Measurements from ENCODE around the gene PAQR4.
"Not testable (repeated sequence)": the region's sequence is repeated elsewhere in the genome, so short reads cannot be mapped to it uniquely, and the experiment has no call there.

PAQR4 gene

DNA sequence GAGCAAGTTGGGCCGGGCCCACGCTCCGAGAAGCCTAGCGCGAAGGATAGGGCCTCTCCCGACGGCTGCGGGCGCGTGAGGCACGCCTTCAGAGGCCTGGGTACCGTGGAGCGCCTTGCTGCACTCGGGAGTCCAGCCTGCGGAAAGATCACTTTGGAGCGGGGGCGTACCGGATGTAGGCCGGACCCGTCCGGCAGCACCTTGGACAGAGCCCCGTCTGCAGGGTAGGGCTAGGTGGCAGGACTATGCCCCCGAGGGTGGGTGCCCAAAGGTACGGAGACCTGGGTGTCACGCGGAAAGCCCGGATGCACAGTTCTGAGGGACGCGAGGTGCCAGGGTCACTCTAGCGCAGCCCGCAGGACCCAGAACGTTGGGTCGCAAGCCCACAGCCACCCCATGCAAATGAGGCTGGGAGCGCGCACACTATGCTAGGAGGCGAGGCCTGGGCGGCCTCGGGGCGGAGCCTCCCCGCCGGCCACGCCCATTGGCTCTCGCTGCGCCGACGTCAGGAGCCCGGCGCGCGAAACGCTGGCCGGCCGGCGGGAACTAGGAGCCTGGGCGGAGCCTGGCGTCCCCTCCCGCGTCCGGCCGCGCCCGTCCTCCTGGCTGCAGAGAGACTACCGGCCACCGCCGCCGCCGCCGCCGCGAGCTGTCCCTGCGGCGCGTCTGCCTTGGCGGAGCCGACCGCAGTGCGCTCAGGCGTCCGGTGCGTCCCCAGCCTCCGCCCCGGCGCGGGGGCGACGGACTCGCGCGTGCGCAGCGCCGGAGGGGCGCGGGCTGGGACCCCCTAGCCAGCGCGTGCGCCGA, at the start of gene PAQR4:
Gene PAQR4 (plus strand): TSS at position 611 of the 807 bp plus-strand sequence. CDS start 327 bp downstream, outside the sequence.
- DNase-seq (ENCODE audit: low read depth in 3 of 3) = peak; percentile 58 to 64 (median 58)

DNA sequence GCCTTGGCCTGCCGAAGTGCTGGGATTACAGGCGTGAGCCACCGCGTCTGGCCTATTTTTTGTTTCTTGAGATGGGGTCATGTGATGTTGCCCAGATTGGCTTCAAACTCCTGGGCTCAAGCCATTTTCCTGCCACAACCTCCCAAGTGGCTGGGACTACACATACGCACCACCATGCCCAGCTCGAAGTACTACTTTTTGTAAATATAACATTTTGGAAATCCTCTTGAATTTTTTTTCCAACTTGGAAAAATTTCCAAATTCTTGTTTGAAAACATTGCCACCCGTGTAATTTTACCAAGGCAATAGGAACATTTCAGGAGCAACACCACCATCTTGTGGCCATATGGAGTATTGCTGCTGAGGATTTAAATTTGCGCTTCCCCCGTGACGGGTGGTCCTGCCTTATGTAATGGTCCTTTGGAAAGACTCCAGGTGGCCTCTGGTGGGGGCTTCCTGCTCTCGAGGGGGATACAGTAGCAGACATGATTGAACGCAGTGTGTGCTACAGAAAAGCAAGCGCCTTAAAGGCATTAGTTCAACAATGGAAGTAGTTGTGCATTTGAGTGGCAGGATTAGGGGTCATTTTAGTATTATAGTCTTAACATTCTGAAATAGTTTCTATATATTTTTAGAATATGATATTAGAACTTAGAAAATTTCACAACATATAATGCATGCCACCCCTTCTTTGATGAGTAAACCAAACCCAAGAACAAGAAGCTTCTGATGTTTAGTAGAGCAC, 49.5 kb upstream of the PAQR4 start:
- DNase-seq (ENCODE audit: low read depth in 3 of 3) = peak in 2 of 3 experiments; percentile 18 to 44

DNA sequence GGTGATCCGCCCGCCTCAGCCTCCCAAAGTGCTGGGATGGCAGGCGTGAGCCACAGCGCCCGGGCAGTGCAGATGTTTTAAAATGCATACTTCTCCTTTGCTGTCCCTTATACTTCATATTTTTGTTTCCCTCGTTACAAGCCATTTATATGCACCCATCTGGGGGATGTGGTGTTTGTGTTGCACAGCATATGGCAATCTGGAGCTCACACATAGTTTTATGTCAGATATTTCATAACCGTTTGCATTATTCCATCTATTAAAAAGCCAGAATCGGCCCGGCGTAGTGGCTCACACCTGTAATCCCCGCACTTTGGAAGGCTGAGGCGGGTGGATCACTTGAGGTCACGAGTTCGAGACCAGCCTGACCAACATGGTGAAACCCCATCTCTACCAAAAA, 45.7 kb upstream of the PAQR4 start:
- DNase-seq (ENCODE audit: low read depth in 3 of 3) = no peak

- DNase-seq (ENCODE audit: low read depth in 3 of 3) = no peak
These were observed 44.0 kb upstream of the PAQR4 start for GRCh38 chr16:2924901-2925755.

DNA sequence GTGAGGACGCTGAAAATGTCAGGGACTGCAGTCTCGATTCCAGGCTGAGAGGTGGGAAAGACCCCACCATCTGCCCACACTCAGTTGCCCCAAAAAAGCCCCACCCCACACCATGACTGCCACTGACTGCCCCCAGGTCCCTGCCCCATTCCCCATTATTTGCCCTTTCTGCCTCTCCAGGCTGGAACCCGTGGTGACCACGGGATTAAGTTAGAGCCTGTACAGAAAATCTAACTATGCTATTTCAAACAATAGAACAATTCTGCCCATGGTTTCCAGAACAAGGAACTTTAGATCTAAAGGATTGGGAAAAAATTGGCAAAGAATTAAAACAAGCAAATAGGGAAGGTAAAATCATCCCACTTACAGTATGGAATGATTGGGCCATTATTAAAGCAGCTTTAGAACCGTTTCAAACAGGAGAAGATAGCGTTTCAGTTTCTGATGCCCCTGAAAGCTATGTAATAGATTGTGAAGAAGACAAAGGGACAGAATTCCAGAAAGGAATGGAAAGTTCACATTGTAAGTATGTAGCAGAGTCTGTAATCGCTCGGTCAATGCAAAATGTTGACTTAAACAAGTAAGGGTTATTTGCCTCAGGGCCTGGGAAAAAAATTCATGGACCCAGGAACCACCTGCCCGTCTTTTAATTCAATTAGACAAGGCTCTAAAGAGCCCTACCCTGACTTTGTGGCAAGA, 43.0 kb upstream of the PAQR4 start:
- DNase-seq (ENCODE audit: low read depth in 3 of 3) = no peak

DNA sequence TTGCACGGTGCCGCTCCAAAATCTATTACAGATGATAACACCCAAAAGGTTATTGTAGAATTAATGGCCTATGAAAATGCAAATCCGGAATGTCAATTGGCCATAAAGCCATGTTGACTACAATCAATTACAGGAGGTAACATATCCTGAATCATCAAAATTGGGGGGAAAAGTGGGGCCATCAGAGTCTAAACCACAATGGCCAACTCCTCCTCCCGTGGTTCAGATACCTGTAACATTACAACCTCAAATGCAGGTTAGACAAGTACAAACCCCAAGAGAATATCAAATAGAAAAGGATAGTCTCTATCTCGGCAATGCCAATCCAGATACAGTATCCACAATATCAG, 42.5 kb upstream of the PAQR4 start:
- no peak for DNase-seq (ENCODE audit: low read depth in 3 of 3)

- DNase-seq (ENCODE audit: low read depth in 3 of 3) = peak; percentile 61 to 78 (median 76)
These were observed 42.0 kb upstream of the PAQR4 start for GRCh38 chr16:2927010-2927646.

- not testable (repeated sequence) for DNase-seq (ENCODE audit: low read depth in 3 of 3)
These were observed 41.0 kb upstream of the PAQR4 start for GRCh38 chr16:2928151-2928550.

DNA sequence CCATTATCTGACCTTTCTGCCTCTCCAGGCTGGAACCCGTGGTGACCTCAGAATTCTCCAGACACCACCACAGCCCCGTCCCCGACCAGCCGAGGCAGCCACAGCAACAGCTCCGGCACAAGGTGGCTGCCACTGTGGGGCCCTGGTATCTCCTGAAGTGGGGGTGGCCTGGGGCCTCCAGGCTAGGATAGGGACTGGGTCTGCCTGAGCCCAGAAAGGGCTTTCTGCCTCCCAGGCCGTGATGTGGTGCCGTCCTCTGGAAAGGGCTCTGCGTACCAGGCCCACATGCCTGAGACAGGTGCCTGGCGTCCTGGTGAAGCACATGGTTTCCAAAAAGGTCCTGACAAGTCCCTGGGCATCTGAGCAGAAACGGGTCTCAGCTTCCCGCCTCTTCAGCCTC, 40.4 kb upstream of the PAQR4 start:
- no peak for DNase-seq (ENCODE audit: low read depth in 3 of 3)

DNA sequence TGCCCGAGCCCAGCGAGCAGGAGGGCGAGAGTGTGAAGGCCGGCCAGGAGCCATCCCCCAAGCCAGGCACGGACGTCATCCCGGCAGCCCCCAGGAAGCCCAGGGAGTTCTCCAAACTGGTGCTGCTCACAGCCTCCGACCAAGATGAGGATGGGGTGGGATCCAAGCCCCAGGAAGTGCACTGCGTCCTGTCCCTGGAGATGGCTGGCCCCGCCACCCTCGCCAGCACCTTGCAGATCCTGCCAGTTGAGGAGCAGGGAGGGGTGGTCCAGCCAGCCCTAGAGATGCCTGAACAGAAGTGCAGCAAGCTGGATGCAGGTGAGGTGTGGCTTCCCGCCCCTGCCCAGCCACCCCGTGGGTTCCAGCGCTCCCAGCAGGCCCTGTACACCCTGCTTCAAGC, 39.5 kb upstream of the PAQR4 start:
- no peak for DNase-seq (ENCODE audit: low read depth in 3 of 3)

- DNase-seq (ENCODE audit: low read depth in 3 of 3) = no peak
These were observed 38.9 kb upstream of the PAQR4 start for GRCh38 chr16:2930236-2930635.

DNA sequence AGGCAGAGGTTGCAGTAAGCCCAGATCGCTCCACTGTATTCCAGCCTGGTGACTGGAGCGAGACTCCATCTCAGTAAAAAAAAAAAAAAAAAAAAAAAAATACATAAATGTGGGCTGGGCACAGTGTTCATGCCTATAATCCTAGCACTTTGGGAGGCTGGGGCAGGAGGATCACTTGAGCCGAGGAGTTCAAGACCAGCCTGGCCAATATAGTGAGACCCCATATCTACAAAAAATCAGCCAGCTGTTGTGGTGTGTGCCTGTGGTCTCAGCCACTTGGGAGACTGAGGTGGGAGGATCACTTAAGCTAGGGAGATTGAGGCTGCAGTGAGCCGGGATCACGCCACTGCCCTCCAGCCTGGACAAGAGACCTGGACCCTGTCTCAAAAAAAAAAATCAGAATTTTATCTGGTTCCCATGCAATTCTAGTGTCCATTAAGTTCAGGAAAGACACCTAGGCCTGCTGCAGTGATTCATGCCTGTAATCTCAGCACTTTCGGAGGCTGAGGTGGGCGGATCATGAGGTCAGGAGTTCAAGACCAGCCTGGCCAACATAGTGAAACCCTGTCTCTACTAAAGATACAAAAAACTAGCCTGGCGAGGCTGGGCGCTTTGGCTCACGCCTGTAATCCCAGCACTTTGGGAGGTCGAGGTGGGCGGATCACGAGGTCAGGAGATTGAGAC, 37.8 kb upstream of the PAQR4 start:
- DNase-seq (ENCODE audit: low read depth in 3 of 3) = not testable (repeated sequence)

DNA sequence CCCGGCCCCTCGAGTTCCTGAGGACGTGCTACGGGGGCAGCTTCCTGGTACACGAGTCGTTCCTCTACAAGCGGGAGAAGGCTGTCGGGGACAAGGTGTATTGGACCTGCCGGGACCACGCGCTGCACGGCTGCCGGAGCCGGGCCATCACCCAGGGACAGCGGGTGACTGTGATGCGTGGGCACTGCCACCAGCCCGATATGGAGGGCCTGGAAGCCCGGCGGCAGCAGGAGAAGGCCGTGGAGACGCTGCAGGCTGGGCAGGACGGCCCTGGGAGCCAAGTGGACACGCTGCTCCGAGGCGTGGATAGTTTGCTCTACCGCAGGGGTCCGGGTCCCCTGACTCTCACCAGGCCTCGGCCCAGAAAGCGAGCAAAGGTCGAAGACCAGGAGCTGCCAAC, 36.0 kb upstream of the PAQR4 start:
- no peak for DNase-seq (ENCODE audit: low read depth in 3 of 3)

- no peak for DNase-seq (ENCODE audit: low read depth in 3 of 3)
These were observed 35.4 kb upstream of the PAQR4 start for GRCh38 chr16:2933701-2934100.

DNA sequence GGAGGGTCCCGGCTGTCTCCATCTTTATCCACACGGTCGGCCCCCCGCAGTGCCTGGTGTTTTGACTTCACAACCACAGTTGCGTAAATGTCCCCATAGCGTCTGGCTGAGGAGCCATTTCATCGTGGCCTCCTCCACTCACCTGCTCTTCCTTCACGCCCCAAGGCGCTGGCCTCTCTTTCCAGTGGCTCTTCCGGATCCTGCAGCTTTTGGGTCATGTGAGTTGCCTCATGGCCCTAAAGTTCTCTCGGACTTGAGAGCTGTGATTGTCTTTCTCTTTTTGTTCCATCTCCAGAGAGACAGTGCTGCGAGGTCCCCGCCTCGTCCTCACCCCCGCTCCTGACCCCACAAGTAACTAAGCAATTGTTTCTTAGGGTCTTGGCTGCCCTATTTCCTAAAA, 34.7 kb upstream of the PAQR4 start:
- DNase-seq (ENCODE audit: low read depth in 3 of 3) = no peak

- no peak for DNase-seq (ENCODE audit: low read depth in 3 of 3)
These were observed 32.6 kb upstream of the PAQR4 start for GRCh38 chr16:2936436-2937011.

- DNase-seq (ENCODE audit: low read depth in 3 of 3) = no peak
These were observed 32.0 kb upstream of the PAQR4 start for GRCh38 chr16:2937170-2937569.

DNA sequence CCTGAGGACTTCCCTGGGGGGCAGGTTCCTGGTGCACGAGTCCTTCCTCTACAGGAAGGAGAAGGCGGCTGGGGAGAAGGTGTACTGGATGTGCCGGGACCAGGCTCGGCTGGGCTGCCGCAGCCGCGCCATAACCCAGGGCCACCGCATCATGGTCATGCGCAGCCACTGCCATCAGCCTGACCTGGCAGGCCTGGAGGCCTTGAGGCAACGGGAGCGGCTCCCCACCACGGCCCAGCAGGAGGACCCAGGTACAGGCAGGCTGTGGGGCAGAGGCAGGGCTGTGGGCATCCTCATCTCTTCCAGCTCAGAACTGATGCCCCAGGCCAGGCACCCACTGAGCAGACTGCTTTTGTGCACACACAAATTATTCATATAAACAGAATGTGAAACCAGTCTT, 30.9 kb upstream of the PAQR4 start:
- DNase-seq (ENCODE audit: low read depth in 3 of 3) = no peak

- DNase-seq (ENCODE audit: low read depth in 3 of 3) = no peak
These were observed 29.2 kb upstream of the PAQR4 start for GRCh38 chr16:2939968-2940367.

DNA sequence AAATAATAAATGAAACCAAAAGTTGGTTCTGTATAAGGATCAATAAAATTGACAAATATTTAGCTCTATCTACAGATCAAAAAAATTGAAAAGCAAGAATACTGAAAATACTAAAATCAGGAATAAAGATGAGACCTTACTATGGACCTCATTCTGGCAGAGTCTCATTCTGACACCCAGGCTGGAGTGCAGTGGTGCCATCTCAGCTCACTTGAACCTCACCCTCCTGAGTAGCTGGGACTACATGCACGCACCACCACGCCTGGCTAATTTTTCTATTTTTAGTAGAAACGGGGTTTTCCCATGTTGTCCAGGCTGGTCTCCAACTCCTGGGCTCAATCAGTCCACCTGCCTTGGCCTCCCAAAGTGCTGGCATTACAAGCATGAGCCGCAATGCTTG, 27.1 kb upstream of the PAQR4 start:
- no peak for DNase-seq (ENCODE audit: low read depth in 3 of 3)
